Central memory CD8-positive, alpha-beta T cell (primary cell): ENCODE data around the gene SGSH.

Experiments used
- ATAC-seq: fragments of 150-1000 bp; cut with Tn5 transposase; replicated peaks from 2 replicates; pipeline ENCODE4 v1.10.0; 2022; ENCODE audit warnings: mild to moderate bottlenecking, moderate FRiP score, moderate number of reproducible peaks; ENCODE audit not compliant: poor library complexity, severe bottlenecking; ENCODE audit errors: extremely low read depth
- DNase-seq, 2 donors: peaks; one replicate each; pipeline ENCODE4 v3.0.0; 2021; ENCODE audit warnings: low spot score in 2 of 2
- H3K27ac Mint-ChIP-seq: one replicate; pipeline ENCODE4 v1.8.0; 2022; ENCODE audit warnings: low read depth, mild to moderate bottlenecking, moderate library complexity, mixed read lengths
- H3K27me3 Mint-ChIP-seq: one replicate; pipeline ENCODE4 v1.8.0; 2022; ENCODE audit warnings: mixed read lengths
- H3K36me3 Mint-ChIP-seq: one replicate; pipeline ENCODE4 v1.8.0; 2022; ENCODE audit warnings: mild to moderate bottlenecking, moderate library complexity, mixed read lengths; ENCODE audit not compliant: insufficient read depth
- H3K4me1 Mint-ChIP-seq: one replicate; pipeline ENCODE4 v1.8.0; 2022; ENCODE audit warnings: mixed read lengths
- H3K4me3 Mint-ChIP-seq: one replicate; pipeline ENCODE4 v1.8.0; 2022; ENCODE audit warnings: mild to moderate bottlenecking, moderate library complexity, mixed read lengths
- H3K9me3 Mint-ChIP-seq: one replicate; pipeline ENCODE4 v1.8.0; 2022; ENCODE audit warnings: mixed read lengths

SGSH gene

GRCh38 chr17:80219763-80220053 lies 425 bp downstream of the SGSH start:
- H3K27me3 Mint-ChIP-seq: no peaks in the 10 kb centered on the region
- H3K27ac Mint-ChIP-seq: peak overlapping the region; percentile 98
- peaks cover 14% of the 10 kb centered on the region for H3K36me3 Mint-ChIP-seq
- no peak for DNase-seq
- H3K4me3 Mint-ChIP-seq: peak overlapping the region; percentile 90
- H3K9me3 Mint-ChIP-seq: no peaks in the 10 kb centered on the region
- peaks cover 50% of the 10 kb centered on the region for H3K4me1 Mint-ChIP-seq
- peak; percentile 2 for ATAC-seq

- ATAC-seq (peak; percentile 95), DNase-seq (peak; percentile 92 to 93)
- H3K27ac Mint-ChIP-seq: peak overlapping the region; percentile 98
- H3K4me3 Mint-ChIP-seq: peak overlapping the region; percentile 90
- no peaks in the 10 kb centered on the region for H3K27me3 Mint-ChIP-seq
- no peaks in the 10 kb centered on the region for H3K9me3 Mint-ChIP-seq
- peaks cover 48% of the 10 kb centered on the region for H3K4me1 Mint-ChIP-seq
- H3K36me3 Mint-ChIP-seq: peaks cover 14% of the 10 kb centered on the region
Measured at GRCh38 chr17:80219013-80219762, 945 bp downstream of the SGSH start.

- Mint-ChIP-seq H3K9me3 (no peaks in the 10 kb centered on the region), H3K4me1 (peaks cover 42% of the 10 kb centered on the region), H3K27me3 (no peaks in the 10 kb centered on the region), H3K4me3 (peak overlapping the region; percentile 90), H3K27ac (peak overlapping the region; percentile 98), H3K36me3 (peaks cover 14% of the 10 kb centered on the region)
- no peak for DNase-seq
- ATAC-seq: no peak
Measured at GRCh38 chr17:80218391-80218790, 1.7 kb downstream of the SGSH start.

GRCh38 chr17:80217703-80218362 lies 2.3 kb downstream of the SGSH start:
- ATAC-seq (no peak), DNase-seq (no peak)
- Mint-ChIP-seq H3K27ac (peak overlapping the region; percentile 75), H3K9me3 (no peaks in the 10 kb centered on the region), H3K27me3 (no peaks in the 10 kb centered on the region), H3K4me3 (peak overlapping the region; percentile 90), H3K4me1 (peaks cover 36% of the 10 kb centered on the region), H3K36me3 (peaks cover 14% of the 10 kb centered on the region)

- peak overlapping the region; percentile 10 for H3K4me3 Mint-ChIP-seq
- peaks cover 32% of the 10 kb centered on the region for H3K4me1 Mint-ChIP-seq
- ATAC-seq: no peak
- H3K36me3 Mint-ChIP-seq: peaks cover 14% of the 10 kb centered on the region
- no peaks in the 10 kb centered on the region for H3K9me3 Mint-ChIP-seq
- DNase-seq: no peak
- no peaks in the 10 kb centered on the region for H3K27me3 Mint-ChIP-seq
- peak overlapping the region; percentile 75 for H3K27ac Mint-ChIP-seq
Measured at GRCh38 chr17:80216473-80217456, 3.4 kb downstream of the SGSH start.

- H3K4me1 Mint-ChIP-seq: peaks cover 30% of the 10 kb centered on the region
- no peak overlapping the region for H3K4me3 Mint-ChIP-seq
- H3K27ac Mint-ChIP-seq: no peak overlapping the region
- ATAC-seq (no peak), DNase-seq (no peak)
- peaks cover 25% of the 10 kb centered on the region for H3K36me3 Mint-ChIP-seq
- H3K9me3 Mint-ChIP-seq: no peaks in the 10 kb centered on the region
- no peaks in the 10 kb centered on the region for H3K27me3 Mint-ChIP-seq
Measured at GRCh38 chr17:80214878-80215210, 5.3 kb downstream of the SGSH start.

GRCh38 chr17:80214012-80214877 lies 5.9 kb downstream of the SGSH start:
- ATAC-seq (no peak), DNase-seq (no peak)
- Mint-ChIP-seq H3K27me3 (no peaks in the 10 kb centered on the region), H3K36me3 (peaks cover 24% of the 10 kb centered on the region), H3K27ac (no peak overlapping the region), H3K9me3 (no peaks in the 10 kb centered on the region), H3K4me1 (peaks cover 24% of the 10 kb centered on the region), H3K4me3 (no peak overlapping the region)

GRCh38 chr17:80213643-80213975 lies 6.5 kb downstream of the SGSH start:
- Mint-ChIP-seq H3K27ac (no peak overlapping the region), H3K36me3 (peaks cover 26% of the 10 kb centered on the region), H3K4me1 (peaks cover 19% of the 10 kb centered on the region), H3K4me3 (no peak overlapping the region), H3K9me3 (no peaks in the 10 kb centered on the region), H3K27me3 (no peaks in the 10 kb centered on the region)
- ATAC-seq: no peak
- DNase-seq: no peak

GRCh38 chr17:80212962-80213642 lies 7.0 kb downstream of the SGSH start:
- Mint-ChIP-seq H3K9me3 (no peaks in the 10 kb centered on the region), H3K4me1 (peaks cover 15% of the 10 kb centered on the region), H3K27me3 (no peaks in the 10 kb centered on the region), H3K4me3 (no peak overlapping the region), H3K27ac (peak overlapping the region; percentile 35), H3K36me3 (peaks cover 26% of the 10 kb centered on the region)
- ATAC-seq (no peak), DNase-seq (no peak)

GRCh38 chr17:80212511-80212910 lies 7.6 kb downstream of the SGSH start:
- H3K36me3 Mint-ChIP-seq: peaks cover 26% of the 10 kb centered on the region
- no peak for DNase-seq
- no peaks in the 10 kb centered on the region for H3K9me3 Mint-ChIP-seq
- no peaks in the 10 kb centered on the region for H3K27me3 Mint-ChIP-seq
- peaks cover 12% of the 10 kb centered on the region for H3K4me1 Mint-ChIP-seq
- peak overlapping the region; percentile 35 for H3K27ac Mint-ChIP-seq
- no peak for ATAC-seq
- no peak overlapping the region for H3K4me3 Mint-ChIP-seq

GRCh38 chr17:80212109-80212508 lies 8.0 kb downstream of the SGSH start:
- Mint-ChIP-seq H3K27ac (no peak overlapping the region), H3K9me3 (no peaks in the 10 kb centered on the region), H3K4me1 (peaks cover 8% of the 10 kb centered on the region), H3K4me3 (no peak overlapping the region), H3K36me3 (peaks cover 26% of the 10 kb centered on the region), H3K27me3 (no peaks in the 10 kb centered on the region)
- DNase-seq (no peak), ATAC-seq (no peak)
